HG03066 (cell line): Measurements from ENCODE around the gene JMJD1C.
"Not testable (repeated sequence)": the region's sequence is repeated elsewhere in the genome, so short reads cannot be mapped to it uniquely, and the experiment has no call there.

Experiments
- ATAC-seq: cut with Tn5 transposase; IDR thresholded peaks from one replicate; pipeline ENCODE4 v1.9.1; 2021; ENCODE audit warnings: low read depth; ENCODE audit not compliant: unreplicated experiment

The JMJD1C gene

DNA sequence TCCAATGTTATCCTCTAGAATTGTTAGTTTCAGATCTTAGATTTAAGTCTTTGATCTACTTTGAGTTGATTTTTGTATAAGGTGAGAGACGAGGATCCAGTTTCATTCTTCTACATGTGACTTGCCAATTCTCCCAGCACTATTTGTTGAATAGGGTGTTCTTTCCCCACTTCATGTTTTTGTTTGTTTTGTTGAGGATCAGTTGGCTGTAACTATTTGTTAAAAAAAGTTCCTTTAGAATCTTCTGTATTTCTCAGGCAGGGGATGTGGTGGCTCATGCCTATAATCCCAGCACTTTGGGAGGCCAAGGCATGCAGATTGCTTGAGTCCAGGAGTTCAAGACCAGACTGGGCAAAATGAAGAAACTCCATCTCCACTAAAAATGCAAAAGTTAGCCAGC is 151.8 kb downstream of the JMJD1C start:
- no peak for ATAC-seq

GRCh38 chr10:63313066-63313717 is 152.6 kb downstream of the JMJD1C start:
- no peak for ATAC-seq

- ATAC-seq = no peak
Observed at GRCh38 chr10:63308628-63309027, 157.1 kb downstream of the JMJD1C start.

GRCh38 chr10:63304146-63304545 is 161.6 kb downstream of the JMJD1C start:
- no peak for ATAC-seq

DNA sequence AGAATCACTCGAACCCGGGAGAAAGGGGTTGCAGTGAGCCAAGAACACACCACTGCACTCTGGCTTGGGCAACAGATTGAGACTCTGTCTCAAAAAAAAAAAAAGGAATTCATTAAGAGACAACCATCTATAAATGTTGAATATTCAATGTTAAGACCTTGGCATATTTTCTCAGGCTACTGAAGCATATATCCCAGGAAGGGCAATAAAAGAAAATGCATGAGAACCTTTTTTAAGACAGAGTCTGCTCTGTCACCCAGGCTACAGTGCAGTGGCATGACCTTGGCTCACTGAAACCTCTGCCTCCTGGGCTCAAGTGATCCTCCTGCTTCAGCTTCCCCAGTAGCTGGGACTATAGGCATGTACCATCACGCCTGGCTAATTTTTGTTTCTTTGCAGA is 165.0 kb downstream of the JMJD1C start:
- no peak for ATAC-seq

- no peak for ATAC-seq
Observed at GRCh38 chr10:63297941-63298340, 167.8 kb downstream of the JMJD1C start.

DNA sequence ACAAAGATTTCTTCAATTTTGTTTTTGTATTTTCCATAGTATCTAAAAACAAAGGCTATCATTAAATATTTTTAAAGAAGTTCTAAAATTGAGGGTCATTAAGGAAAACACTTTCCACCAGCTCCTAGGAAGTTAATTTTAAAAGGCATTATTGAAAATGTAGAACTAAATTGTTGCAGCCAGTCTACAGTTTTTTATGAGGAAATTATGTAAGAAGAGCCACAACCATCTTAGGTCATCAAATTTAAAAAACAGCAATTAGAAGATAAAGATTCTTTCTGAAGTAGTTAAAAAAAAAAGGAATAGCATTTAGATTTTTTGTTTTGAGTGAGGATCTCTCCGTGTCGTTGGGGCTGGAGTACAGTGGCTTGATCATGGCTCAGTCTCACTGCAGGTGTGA is 171.0 kb downstream of the JMJD1C start:
- no peak for ATAC-seq

DNA sequence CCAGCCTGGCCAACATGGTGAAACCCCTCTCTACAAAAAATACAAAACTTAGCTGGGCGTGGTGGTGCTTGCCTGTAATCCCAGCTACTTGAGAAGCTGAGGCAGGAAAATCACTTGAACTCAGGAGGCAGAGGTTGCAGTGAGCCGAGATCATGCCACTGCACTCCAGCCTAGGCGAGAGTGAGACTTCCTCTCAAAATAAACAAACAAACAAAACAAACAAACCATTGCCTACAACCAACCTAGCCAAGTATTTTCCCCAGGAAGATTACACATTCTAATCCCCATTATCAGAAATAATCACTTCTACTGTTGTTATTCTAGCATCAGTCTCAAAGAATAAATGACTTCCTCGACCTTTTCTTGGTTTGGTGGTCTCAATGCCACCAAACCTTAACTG is 172.9 kb downstream of the JMJD1C start:
- not testable (repeated sequence) for ATAC-seq

DNA sequence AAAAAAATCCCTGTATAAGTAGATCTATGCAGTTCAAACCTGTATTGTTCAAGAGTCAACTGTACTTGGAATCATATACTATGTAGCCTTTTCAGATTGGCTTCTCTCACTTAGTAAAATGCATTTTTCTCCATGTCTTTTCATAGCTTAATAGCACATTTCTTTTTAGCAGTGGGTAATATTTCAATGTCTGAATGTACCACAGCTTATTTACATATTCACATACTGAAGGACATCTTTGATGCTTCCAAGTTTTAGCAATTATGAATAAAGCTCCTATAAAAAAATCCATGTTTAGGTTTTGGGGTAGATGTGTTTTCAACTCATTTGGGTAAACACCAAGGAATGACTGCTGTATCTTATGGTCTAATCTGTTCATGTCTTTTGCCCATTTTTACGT is 177.6 kb downstream of the JMJD1C start:
- ATAC-seq = no peak

DNA sequence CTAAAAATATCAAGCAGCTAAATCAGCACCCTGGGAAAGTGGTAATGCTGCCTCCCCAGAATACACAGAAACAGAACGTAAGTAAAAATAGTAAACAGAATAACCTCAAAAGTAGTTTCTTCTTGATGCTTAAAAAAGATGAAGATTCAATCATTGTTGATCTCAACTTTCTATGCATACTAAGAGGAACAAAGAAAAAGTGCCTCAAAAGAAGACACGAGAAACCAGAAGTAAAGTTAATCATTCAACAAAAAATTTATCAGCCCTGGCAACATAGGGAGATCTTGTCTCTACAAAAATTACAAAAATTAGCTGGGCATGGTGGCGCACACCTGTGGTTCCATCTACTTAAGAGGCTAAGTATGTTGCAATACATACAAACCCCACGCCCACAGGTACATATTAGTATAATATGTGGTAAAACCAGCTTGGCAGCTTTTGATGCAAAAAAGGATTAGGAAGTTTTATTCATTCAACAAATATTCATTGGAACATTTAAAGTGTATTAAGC is 179.0 kb downstream of the JMJD1C start:
- ATAC-seq = peak; percentile 84

GRCh38 chr10:63286340-63286739 is 179.4 kb downstream of the JMJD1C start:
- ATAC-seq = peak; percentile 58

GRCh38 chr10:63283901-63284300 is 181.9 kb downstream of the JMJD1C start:
- not testable (repeated sequence) for ATAC-seq

GRCh38 chr10:63283093-63283492 is 182.7 kb downstream of the JMJD1C start:
- no peak for ATAC-seq

GRCh38 chr10:63281967-63282366 is 183.8 kb downstream of the JMJD1C start:
- no peak for ATAC-seq

DNA sequence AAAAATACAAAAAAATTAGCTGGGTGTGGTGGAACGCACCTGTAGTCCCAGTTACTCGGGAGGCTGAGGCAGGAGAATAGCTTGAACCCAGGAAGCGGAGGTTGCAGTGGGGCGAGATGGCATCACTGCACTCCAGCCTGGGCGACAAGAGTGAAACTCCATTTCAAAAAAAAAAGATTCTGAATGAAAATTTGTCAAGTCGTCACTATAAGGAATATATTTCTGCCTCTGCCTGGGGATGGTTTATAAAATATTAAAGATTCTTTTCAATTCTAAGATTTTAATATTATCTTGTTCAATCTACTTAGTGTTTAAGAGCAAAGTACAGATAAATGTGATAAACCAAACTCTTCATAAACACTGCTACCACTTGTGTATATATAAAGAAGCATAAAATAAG is 185.4 kb downstream of the JMJD1C start:
- ATAC-seq = no peak

DNA sequence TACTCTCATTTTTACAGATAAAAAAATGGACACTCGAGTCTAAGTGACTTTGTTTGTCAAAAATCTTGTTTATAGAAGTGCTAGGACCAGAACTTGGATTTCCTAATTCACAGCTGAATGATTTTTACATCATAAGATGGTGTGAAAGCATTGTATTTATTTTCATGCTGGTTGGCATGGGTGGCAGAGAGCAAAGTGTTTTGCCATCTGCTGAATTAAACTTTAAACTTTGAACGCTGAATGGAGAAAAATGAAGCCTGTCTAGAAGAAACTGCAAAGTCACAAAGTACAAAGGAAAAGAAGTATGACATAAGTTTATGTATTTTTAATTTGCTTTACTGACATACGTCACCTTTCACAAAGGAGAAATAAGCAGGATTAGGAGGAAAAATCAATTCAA is 190.7 kb downstream of the JMJD1C start:
- ATAC-seq = no peak

GRCh38 chr10:63273577-63273976 is 192.2 kb downstream of the JMJD1C start:
- ATAC-seq = no peak

DNA sequence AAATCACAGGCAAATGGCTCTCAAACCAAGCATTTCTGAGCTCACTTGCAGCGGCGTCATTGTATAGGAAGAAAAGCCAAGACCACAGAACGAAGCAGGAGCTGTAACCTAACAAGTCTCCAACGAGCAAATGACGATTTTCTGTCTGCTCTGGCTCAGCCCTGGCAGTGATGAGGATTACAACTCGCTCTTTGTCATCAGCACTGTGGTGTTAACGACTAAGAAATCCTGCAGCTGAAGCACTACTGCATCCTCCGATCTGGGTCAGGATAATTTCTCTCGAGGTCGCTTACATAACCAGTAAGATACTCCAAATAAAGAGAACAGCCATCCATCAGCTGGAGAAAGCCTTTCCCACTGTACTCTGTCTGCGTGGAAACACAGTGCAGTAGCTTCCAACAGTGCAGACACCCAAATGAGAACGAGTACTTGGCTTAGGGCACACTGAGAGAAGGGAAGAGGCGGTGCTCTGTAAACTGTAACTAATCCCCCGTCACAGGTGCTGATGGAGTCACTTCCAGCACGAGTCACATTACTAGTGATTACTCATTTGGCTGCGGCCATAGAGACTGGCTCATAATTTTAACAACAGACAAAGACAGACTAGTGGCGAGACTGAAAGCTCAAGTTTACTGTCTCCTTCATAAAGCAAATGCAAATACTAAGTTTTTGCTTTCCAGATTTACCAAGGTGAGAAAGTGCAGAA is 196.8 kb downstream of the JMJD1C start:
- peak; percentile 94 for ATAC-seq

DNA sequence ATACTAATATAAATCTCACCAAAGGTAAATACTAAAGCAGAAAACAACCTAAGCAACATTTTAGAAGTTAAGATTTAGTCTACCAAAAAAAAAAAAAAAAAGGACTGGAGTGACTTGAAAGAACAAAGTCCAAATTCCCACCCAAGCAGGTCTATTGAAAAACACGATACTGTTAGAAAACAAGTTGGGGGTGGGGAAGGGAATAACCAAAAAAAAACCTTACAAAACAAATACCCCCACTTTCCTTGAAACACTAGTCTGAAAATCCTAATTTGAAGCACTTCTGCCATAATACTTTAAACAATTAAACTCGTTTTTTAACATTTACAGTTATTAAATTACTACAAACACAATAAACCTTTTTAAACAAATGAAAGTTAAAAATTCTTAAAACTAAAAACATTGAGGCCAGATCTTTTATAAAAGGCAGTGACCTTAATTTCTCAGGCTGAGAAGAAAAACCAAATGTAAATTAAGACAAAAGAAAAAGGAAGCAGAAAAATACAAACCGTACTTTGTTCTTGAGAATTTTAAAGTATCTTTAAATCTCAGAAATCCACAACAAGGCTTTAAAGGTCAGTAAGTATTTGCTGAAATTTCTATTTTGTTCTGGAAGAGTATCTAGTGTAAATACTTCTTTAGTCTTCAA is 197.5 kb downstream of the JMJD1C start:
- no peak for ATAC-seq

GRCh38 chr10:63267414-63268148 is 198.2 kb downstream of the JMJD1C start:
- ATAC-seq = no peak
